COLO668 (cell line): ENCODE data around the gene ARL5C.
"Not testable (repeated sequence)": the region's sequence is repeated elsewhere in the genome, so short reads cannot be mapped to it uniquely, and the experiment has no call there.

Source experiments
- DNase-seq: peaks from one replicate; lab custom pipeline; 2025; ENCODE audit not compliant: unreplicated experiment; lab: John Stamatoyannopoulos, UW

Gene ARL5C

GRCh38 chr17:39141915-39142664, 23.9 kb downstream of the ARL5C start:
- DNase-seq, result no peak

- no peak for DNase-seq
Observed at GRCh38 chr17:39141294-39141693, 24.7 kb downstream of the ARL5C start.

- no peak for DNase-seq
Observed at GRCh38 chr17:39139561-39139960, 26.4 kb downstream of the ARL5C start.

- DNase-seq, result no peak
Observed at GRCh38 chr17:39139161-39139511, 26.8 kb downstream of the ARL5C start.

- no peak for DNase-seq
Observed at GRCh38 chr17:39138431-39139160, 27.4 kb downstream of the ARL5C start.

- DNase-seq, result no peak
Observed at GRCh38 chr17:39134878-39135277, 31.1 kb downstream of the ARL5C start.

- DNase-seq, result no peak
Observed at GRCh38 chr17:39132192-39132610, 33.8 kb downstream of the ARL5C start.

- DNase-seq, result no peak
Observed at GRCh38 chr17:39131616-39132015, 34.3 kb downstream of the ARL5C start.

GRCh38 chr17:39130205-39130604, 35.8 kb downstream of the ARL5C start:
- DNase-seq, result no peak

GRCh38 chr17:39129544-39129943, 36.4 kb downstream of the ARL5C start:
- not testable (repeated sequence) for DNase-seq

GRCh38 chr17:39126436-39126835, 39.5 kb downstream of the ARL5C start:
- no peak for DNase-seq

GRCh38 chr17:39125143-39125875, 40.7 kb downstream of the ARL5C start:
- DNase-seq, result no peak

- DNase-seq, result no peak
Observed at GRCh38 chr17:39123627-39124026, 42.3 kb downstream of the ARL5C start.

- no peak for DNase-seq
Observed at GRCh38 chr17:39122991-39123390, 43.0 kb downstream of the ARL5C start.

- DNase-seq, result not testable (repeated sequence)
Observed at GRCh38 chr17:39121919-39122318, 44.0 kb downstream of the ARL5C start.

- DNase-seq, result no peak
Observed at GRCh38 chr17:39118674-39119419, 47.1 kb downstream of the ARL5C start.

GRCh38 chr17:39116224-39116623, 49.7 kb downstream of the ARL5C start:
- DNase-seq, result no peak

GRCh38 chr17:39115135-39115534, 50.8 kb downstream of the ARL5C start:
- no peak for DNase-seq

- no peak for DNase-seq
Observed at GRCh38 chr17:39114723-39115122, 51.2 kb downstream of the ARL5C start.

GRCh38 chr17:39113871-39114270, 52.1 kb downstream of the ARL5C start:
- DNase-seq, result no peak

- DNase-seq, result no peak
Observed at GRCh38 chr17:39110435-39111136, 55.4 kb downstream of the ARL5C start.
